OCI-LY1 (cell line): Measurements from ENCODE around the gene PDE6D.

Experiments used
- EZH2 ChIP-seq: fragments of 200-600 bp; sonication (generic), shearing (Covaris generic); IDR thresholded peaks from 2 replicates; pipeline ENCODE4 v1.8.0; 2017; ENCODE audit warnings: borderline replicate concordance, mixed run types, mild to moderate bottlenecking, antibody characterized with exemption, low read length, moderate library complexity, mixed read lengths
- TF ChIP-seq, protein P1 (sequence below): fragments of 200-600 bp; sonication (generic), shearing (Covaris generic); IDR thresholded peaks from 2 replicates; pipeline ENCODE4 v1.5.1; 2017; ENCODE audit warnings: mild to moderate bottlenecking, antibody characterized with exemption, low read length, moderate library complexity, mixed read lengths

DNA sequence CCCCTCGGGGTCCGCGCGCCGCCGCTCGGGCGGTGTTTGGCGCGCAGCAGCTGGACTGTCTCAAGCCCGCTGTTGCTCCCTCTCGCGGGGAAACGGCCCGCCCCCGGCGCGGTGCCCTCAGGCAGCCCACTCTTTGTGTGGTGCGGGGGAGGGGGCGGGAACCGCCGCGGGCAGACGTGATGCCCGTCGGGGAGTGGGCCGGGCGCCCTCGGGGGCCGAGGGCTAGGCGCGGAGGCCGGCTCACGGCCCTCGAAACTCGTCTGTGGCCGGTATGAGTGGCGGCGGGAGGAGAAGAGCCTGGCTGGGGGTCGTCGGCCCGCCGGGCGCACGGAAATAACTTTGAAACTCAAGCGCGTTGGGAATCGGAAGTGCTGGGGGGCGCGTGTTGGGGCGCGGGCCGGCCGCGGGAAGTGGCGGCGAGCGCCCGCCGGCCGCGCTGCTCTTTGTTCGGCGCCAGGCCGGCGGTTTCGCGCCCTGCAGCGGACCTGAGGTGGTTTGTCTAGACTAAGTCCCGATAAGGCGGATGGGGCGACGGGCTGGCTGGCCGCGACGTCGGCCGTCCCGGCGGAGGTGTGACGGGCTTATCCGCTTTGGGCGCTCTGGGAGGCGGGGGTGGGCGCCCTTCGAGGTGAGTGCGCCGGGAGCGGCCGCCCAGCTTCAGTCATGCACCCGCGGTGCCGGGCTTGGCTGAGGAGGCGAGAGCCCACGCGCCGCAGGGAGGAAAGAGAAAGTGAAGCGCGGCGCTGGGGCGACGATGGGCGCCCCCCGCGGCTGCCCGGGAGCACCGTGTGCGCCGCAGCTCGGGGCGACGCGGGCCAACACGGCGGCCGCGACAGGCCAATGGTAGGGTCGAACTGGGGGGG is 72.1 kb downstream of the PDE6D start:
- TF ChIP-seq, protein P1, sequence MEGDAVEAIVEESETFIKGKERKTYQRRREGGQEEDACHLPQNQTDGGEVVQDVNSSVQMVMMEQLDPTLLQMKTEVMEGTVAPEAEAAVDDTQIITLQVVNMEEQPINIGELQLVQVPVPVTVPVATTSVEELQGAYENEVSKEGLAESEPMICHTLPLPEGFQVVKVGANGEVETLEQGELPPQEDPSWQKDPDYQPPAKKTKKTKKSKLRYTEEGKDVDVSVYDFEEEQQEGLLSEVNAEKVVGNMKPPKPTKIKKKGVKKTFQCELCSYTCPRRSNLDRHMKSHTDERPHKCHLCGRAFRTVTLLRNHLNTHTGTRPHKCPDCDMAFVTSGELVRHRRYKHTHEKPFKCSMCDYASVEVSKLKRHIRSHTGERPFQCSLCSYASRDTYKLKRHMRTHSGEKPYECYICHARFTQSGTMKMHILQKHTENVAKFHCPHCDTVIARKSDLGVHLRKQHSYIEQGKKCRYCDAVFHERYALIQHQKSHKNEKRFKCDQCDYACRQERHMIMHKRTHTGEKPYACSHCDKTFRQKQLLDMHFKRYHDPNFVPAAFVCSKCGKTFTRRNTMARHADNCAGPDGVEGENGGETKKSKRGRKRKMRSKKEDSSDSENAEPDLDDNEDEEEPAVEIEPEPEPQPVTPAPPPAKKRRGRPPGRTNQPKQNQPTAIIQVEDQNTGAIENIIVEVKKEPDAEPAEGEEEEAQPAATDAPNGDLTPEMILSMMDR, result peak; percentile 22; the same call in 1 of the 2 replicates
- no peak for TF ChIP-seq EZH2
